Parathyroid adenoma (tissue), 2 donors: ENCODE data around the gene CWC27.

Experiments
- H2AFZ ChIP-seq: fragments of 300-600 bp; sonication (generic); one replicate; pipeline ENCODE4 v1.7.0; 2017; ENCODE audit warnings: antibody characterized with exemption, mild to moderate bottlenecking
- H3K27ac ChIP-seq: fragments of 300-600 bp; sonication (generic); one replicate; pipeline ENCODE4 v1.7.0; 2017
- H3K27me3 ChIP-seq: fragments of 300-600 bp; sonication (generic); one replicate; pipeline ENCODE4 v1.7.0; 2017; ENCODE audit warnings: low read length; ENCODE audit not compliant: control insufficient read depth, insufficient read depth
- H3K36me3 ChIP-seq: fragments of 300-600 bp; sonication (generic); one replicate; pipeline ENCODE4 v1.7.0; 2017; ENCODE audit warnings: low read length; ENCODE audit not compliant: control insufficient read depth, insufficient read depth
- H3K4me1 ChIP-seq: fragments of 300-600 bp; sonication (generic); one replicate; pipeline ENCODE4 v1.7.0; 2017; ENCODE audit warnings: control low read depth
- H3K4me2 ChIP-seq: fragments of 300-600 bp; sonication (generic); one replicate; pipeline ENCODE4 v1.7.0; 2017; ENCODE audit warnings: low read length
- H3K4me3 ChIP-seq: fragments of 300-600 bp; sonication (generic); one replicate; pipeline ENCODE4 v1.7.0; 2017; ENCODE audit warnings: low read depth, low read length
- H3K79me2 ChIP-seq: fragments of 300-600 bp; sonication (generic); one replicate; pipeline ENCODE4 v1.7.0; 2017; ENCODE audit warnings: control low read depth
- H3K9ac ChIP-seq: fragments of 300-600 bp; sonication (generic); one replicate; pipeline ENCODE4 v1.7.0; 2017; ENCODE audit warnings: mild to moderate bottlenecking
- H3K9me3 ChIP-seq: fragments of 300-600 bp; sonication (generic); one replicate; pipeline ENCODE4 v1.7.0; 2017; ENCODE audit warnings: low read length; ENCODE audit not compliant: control insufficient read depth
- TF ChIP-seq, protein P1 (sequence below): fragments of 300-600 bp; sonication (generic); IDR thresholded peaks from one replicate; pipeline ENCODE4 v1.7.0; 2017; ENCODE audit warnings: antibody characterized with exemption, mild to moderate bottlenecking
- donor health status: primary hyperparathyroidism.

The CWC27 gene

DNA sequence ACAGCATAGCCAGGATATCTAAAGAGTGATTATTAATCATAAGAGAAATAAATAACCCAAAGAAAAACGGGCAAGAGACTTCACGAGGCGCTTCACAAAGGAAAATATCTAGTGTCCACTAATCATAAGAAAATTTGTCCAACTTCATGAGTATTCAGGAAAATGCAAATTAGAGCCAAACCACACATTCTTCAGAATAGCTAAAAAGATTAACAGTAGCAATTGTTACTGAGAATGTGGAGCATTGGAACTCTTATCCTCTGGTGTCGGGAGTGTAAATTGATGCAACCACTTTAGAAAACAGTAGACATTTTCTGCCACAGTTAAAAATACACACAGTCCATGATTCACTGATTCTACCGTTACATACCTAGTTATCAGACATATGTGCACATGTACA lies 145.7 kb downstream of the CWC27 start:
- no peaks in the 10 kb centered on the region for H3K4me1 ChIP-seq
- H3K27ac ChIP-seq: no peak overlapping the region
- H3K36me3 ChIP-seq: no peaks in the 10 kb centered on the region
- no peak overlapping the region for H3K4me2 ChIP-seq
- H3K9me3 ChIP-seq: no peaks in the 10 kb centered on the region
- no peaks in the 10 kb centered on the region for H3K27me3 ChIP-seq
- H2AFZ ChIP-seq: no peak overlapping the region
- H3K9ac ChIP-seq: no peak overlapping the region
- TF ChIP-seq, protein P1, sequence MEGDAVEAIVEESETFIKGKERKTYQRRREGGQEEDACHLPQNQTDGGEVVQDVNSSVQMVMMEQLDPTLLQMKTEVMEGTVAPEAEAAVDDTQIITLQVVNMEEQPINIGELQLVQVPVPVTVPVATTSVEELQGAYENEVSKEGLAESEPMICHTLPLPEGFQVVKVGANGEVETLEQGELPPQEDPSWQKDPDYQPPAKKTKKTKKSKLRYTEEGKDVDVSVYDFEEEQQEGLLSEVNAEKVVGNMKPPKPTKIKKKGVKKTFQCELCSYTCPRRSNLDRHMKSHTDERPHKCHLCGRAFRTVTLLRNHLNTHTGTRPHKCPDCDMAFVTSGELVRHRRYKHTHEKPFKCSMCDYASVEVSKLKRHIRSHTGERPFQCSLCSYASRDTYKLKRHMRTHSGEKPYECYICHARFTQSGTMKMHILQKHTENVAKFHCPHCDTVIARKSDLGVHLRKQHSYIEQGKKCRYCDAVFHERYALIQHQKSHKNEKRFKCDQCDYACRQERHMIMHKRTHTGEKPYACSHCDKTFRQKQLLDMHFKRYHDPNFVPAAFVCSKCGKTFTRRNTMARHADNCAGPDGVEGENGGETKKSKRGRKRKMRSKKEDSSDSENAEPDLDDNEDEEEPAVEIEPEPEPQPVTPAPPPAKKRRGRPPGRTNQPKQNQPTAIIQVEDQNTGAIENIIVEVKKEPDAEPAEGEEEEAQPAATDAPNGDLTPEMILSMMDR: no peak
- H3K4me3 ChIP-seq: no peak overlapping the region
- H3K79me2 ChIP-seq: no peaks in the 10 kb centered on the region

DNA sequence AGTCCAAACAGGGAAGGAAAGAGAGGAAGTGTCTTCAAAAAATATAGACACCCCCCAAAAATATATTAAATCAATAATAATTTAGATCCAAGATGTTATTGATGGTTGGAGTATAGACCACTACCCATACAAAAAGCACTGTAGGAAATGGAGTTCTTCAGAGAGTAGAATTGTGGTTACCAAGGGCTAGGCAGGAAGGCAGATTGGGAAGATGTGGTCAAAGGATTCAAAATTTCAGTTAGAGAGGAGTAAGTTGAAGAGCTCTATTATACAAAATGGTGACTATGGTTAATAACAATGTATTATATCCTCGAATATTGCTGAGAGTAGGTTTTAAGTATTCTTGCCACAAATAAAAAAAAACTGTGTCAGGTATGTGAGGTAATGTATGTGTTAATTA lies 149.4 kb downstream of the CWC27 start:
- Histone ChIP-seq H3K9ac (no peak overlapping the region), H3K9me3 (no peaks in the 10 kb centered on the region), H3K27ac (no peak overlapping the region), H3K4me3 (no peak overlapping the region), H3K79me2 (no peaks in the 10 kb centered on the region), H3K27me3 (no peaks in the 10 kb centered on the region), H3K4me1 (no peaks in the 10 kb centered on the region), H3K4me2 (no peak overlapping the region), H3K36me3 (no peaks in the 10 kb centered on the region), H2AFZ (no peak overlapping the region)
- TF ChIP-seq, protein P1: no peak

DNA sequence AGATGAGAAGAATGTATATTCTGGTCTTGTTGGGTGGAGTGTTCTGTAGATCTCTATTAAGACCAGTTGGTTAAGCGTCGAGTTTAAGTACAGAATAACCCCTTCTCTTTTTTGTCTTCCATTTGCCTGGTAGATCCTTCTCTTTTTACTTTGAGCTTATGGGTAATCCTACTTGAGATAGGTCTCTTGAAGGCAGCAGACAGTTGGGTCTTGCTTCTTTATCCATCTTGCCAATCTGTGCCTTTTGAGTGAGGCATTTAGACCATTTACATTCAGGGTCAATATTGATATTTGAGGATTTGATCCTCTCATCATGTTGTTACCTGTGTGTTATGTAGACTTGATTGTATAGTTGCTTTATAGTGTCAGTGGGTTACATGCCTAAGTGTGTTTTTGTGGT lies 152.7 kb downstream of the CWC27 start:
- Histone ChIP-seq H3K27ac (no peak overlapping the region), H3K4me1 (no peaks in the 10 kb centered on the region), H3K9ac (no peak overlapping the region), H3K27me3 (no peaks in the 10 kb centered on the region), H3K36me3 (no peaks in the 10 kb centered on the region), H3K4me2 (no peak overlapping the region), H3K79me2 (no peaks in the 10 kb centered on the region), H2AFZ (no peak overlapping the region), H3K4me3 (no peak overlapping the region), H3K9me3 (no peaks in the 10 kb centered on the region)
- TF ChIP-seq, protein P1: no peak

DNA sequence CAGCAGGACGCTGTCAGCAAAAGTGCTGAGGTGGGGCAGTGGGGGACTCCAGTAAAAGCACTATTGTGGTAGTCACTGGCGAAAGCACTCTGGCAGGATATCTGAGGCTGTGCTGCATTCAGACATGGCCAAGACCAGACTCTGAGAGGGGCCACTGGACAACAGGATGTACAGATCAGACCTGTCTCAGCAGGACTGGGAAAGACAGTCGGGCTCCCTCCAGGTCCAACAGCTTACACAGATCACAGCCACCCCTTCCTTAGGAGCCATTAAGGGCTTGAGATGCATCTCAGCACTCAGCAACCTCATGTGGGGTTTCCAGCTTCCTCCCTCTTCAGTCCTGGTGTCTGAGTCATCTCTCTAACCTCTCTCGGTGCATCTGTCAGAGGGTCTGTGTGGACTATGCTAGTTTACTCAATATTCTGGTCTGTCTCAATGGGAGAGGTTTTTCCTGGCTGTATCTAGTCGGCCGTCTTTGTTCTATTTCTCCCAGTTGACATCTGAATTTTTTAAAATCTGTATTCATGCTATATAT lies 154.5 kb downstream of the CWC27 start:
- H3K9me3 ChIP-seq: no peaks in the 10 kb centered on the region
- H3K4me3 ChIP-seq: no peak overlapping the region
- H2AFZ ChIP-seq: no peak overlapping the region
- no peak overlapping the region for H3K27ac ChIP-seq
- TF ChIP-seq, protein P1: no peak
- no peak overlapping the region for H3K9ac ChIP-seq
- no peak overlapping the region for H3K4me2 ChIP-seq
- H3K36me3 ChIP-seq: no peaks in the 10 kb centered on the region
- H3K27me3 ChIP-seq: no peaks in the 10 kb centered on the region
- H3K79me2 ChIP-seq: no peaks in the 10 kb centered on the region
- H3K4me1 ChIP-seq: no peaks in the 10 kb centered on the region

DNA sequence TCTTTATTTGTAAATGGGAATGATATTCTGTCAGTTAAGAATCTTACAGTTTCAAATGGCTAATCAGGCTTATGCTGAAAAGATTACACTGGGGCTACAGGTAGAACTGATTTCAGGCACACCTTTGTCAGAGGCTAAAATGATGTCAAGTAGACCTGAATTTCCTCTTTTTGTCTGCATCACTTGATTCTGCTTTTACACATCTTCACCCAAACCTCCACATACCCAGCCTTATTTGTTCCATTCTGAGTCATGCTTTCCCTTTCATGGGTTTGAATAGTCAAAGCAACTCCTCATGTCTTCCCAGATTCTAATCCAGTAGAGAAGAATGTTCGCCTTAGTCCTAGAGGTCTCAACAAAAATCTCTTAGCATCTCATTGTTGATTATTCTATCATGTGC lies 156.4 kb downstream of the CWC27 start:
- H2AFZ ChIP-seq: no peak overlapping the region
- H3K4me1 ChIP-seq: no peaks in the 10 kb centered on the region
- H3K9ac ChIP-seq: no peak overlapping the region
- TF ChIP-seq, protein P1: no peak
- H3K36me3 ChIP-seq: no peaks in the 10 kb centered on the region
- H3K4me2 ChIP-seq: no peak overlapping the region
- H3K27me3 ChIP-seq: no peaks in the 10 kb centered on the region
- H3K79me2 ChIP-seq: no peaks in the 10 kb centered on the region
- H3K9me3 ChIP-seq: no peaks in the 10 kb centered on the region
- H3K4me3 ChIP-seq: no peak overlapping the region
- no peak overlapping the region for H3K27ac ChIP-seq
